Transverse colon (tissue), 4 donors: ENCODE results near the gene ABTB2. TPM values are rescaled to one million over a fixed set of nuclear protein-coding genes. Genes with fewer than 3 reads are reported as not detected.

Experiments
- DNase-seq: peaks from one replicate; pipeline ENCODE4 v3.0.0-alpha.2; 2019
- H3K27ac ChIP-seq, 4 donors: fragments of 200-600 bp; sonication (generic); 2 replicates each; pipeline ENCODE4 v1.5.1; 2016 to 2018; ENCODE audit warnings: inconsistent platforms in 4 of 4
- H3K27me3 ChIP-seq: fragments of 200-600 bp; sonication (generic); 2 replicates; pipeline ENCODE4 v1.5.1; 2017; ENCODE audit warnings: inconsistent platforms
- H3K36me3 ChIP-seq, 4 donors: fragments of 200-600 bp; sonication (generic); 2 replicates each; pipeline ENCODE4 v1.5.1; 2017 to 2019; ENCODE audit warnings: inconsistent platforms in 4 of 4
- H3K4me1 ChIP-seq, 4 donors: fragments of 200-600 bp; sonication (generic); 2 replicates each; pipeline ENCODE4 v1.5.1; 2017 to 2020; ENCODE audit warnings: inconsistent platforms in 4 of 4
- H3K4me3 ChIP-seq, 4 donors: fragments of 200-600 bp; sonication (generic); 1 replicate in 1 of 4; 2 replicates in 3 of 4; pipeline versions ENCODE4 v1.5.1 to v1.6.1; 2017 to 2019; ENCODE audit warnings: inconsistent platforms in 4 of 4
- H3K9me3 ChIP-seq, 2 donors: fragments of 200-600 bp; sonication (generic); 2 replicates each; pipeline ENCODE4 v1.5.1; 2017 to 2019; ENCODE audit warnings: inconsistent platforms in 2 of 2
- EP300 ChIP-seq: sonication (generic); formaldehyde crosslinking; IDR thresholded peaks from one replicate; pipeline ENCODE4 v1.6.1; 2017; ENCODE audit warnings: antibody characterized with exemption, low read depth
- POLR2A ChIP-seq: fragments of 450-650 bp; IDR thresholded peaks from one replicate; pipeline ENCODE4 v1.6.1; 2016; ENCODE audit warnings: antibody characterized with exemption, mild to moderate bottlenecking, moderate library complexity
- POLR2AphosphoS5 ChIP-seq, 3 donors: sonication (generic); formaldehyde crosslinking; IDR thresholded peaks; one replicate each; pipeline ENCODE4 v1.6.1; 2016; ENCODE audit warnings: antibody characterized with exemption in 3 of 3
- WGBS, 2 donors: methylation state at CpG; one replicate each; pipeline ENCODE4 v1.1.5; 2018; ENCODE audit warnings: low coverage in 1 of 2; 5-methylcytosine and 5-hydroxymethylcytosine counted together
- in situ Hi-C, 4 donors: fragments of 200-750 bp; cut with MboI; loops; one replicate each; pipeline versions ENCODE4 v1.15.0 to v1.15.1; 2017; ENCODE audit warnings: low sequenced_read_pairs in 3 of 4, low pct_ligation_motif_present in 1 of 4, low pct_unique_long_range_greater_than_20kb in 1 of 4
- intact Hi-C: fragments of 100-400 bp; cut with DNase I; formaldehyde crosslinking; loops from one replicate; pipeline ENCODE4 v1.15.1; 2023; ENCODE audit warnings: low total_unique reads
- total RNA-seq, 4 donors: library from RNA; depleted of rRNA; stranded (reverse); fragments of >200 nt; gene quantifications; one replicate each; pipeline ENCODE4 v1.1.0, GENCODE V29; 2016
- TF ChIP-seq, protein P1 (sequence below), 5 experiments: fragments of 200-600 bp in 3 of 5; fragments of 450-650 bp in 2 of 5; sonication (generic) in 3 of 5; IDR thresholded peaks; 1 replicate in 2 of 5; 2 replicates in 3 of 5; pipeline ENCODE4 v1.5.1; 2016 to 2017; ENCODE audit warnings: antibody characterized with exemption in 5 of 5, inconsistent platforms in 3 of 5, mild to moderate bottlenecking in 2 of 5, moderate library complexity in 1 of 5

The ABTB2 gene
- total RNA-seq, 4 donors from 2014 or later: 0.60 to 41.9 (median 20.7) TPM

DNA sequence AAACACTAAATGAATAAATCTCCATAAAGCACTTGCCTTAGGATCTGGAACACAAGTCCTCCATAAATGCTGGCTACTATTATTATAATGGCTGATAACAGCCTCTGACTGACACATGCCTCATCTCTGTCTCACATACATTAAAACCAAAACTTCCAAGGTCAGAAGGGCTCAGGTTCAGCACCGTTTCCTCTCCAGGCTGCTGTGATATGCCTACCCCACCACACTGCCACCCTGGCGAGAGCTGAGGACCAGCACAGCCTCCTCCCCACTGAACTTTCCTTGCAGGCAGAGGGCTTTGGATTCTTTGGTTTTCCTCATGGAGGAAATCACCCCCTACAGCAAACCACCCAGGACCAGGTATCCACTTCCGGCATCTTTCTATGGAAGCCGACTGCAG, 112.8 kb downstream of the ABTB2 start:
- TF ChIP-seq POLR2A: no peak
- Histone ChIP-seq H3K27ac (peak overlapping the region in 1 of 4 donors; percentile 67), H3K4me1 (peaks cover 3 to 36% (median 18%) of the 10 kb centered on the region in 4 donors), H3K27me3 (no peaks in the 10 kb centered on the region), H3K36me3 (no peaks in the 10 kb centered on the region), H3K9me3 (no peaks in the 10 kb centered on the region), H3K4me3 (no peak overlapping the region)
- DNase-seq: no peak
- intact Hi-C loops (no loop called here), in situ Hi-C loops (no loop called here)
- 86 to 93% methylated on average over 2 to 4 of the region's 4 CpGs for WGBS, 2 donors

DNA sequence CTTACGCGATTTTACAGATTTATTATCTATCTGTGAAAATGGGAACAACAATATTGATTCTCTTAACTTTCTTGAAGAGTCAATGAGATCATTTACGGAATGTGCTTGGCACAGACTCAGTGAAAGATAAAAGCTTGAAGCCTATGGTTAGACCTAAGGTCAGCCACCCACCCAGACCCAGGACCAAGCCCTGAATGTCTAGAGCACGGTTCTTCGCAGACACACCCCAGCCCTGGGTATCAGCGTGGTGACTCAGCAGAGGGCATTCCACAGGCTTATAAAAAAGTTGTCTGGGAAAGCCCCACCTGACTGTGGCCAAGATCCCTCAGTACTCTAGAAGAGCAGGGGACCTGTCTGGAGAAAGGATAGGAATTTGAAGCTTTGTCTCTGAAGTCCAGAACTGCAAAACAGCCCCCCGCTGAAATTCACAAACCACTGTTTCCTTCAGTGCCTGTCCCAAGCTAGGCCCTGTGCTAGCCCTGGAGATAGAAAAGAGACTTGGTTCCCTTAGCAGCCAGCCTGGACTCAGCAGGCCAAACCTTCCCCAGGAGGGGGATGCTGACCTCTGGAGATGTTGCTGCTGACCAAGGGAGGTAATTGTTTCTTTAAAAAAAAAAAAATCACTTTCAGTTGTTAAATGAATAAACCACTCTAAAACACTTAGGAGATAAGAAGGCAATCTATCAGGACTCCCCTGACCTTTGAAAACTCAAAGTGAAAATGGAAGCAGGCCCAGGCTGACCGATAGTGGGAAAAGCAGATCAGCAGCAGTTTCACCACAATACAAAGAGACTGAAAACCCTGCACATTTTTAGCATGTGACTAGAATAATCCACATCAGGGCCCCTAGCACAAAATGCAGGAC, 114.0 kb downstream of the ABTB2 start:
- in situ Hi-C loops (no loop called here), intact Hi-C loops (no loop called here)
- WGBS, 2 donors: 57% methylated on average over 4 to 8 of the region's 8 CpGs
- Histone ChIP-seq H3K27me3 (no peaks in the 10 kb centered on the region), H3K27ac (peak overlapping the region; percentile 65 to 79 (median 68)), H3K4me3 (no peak overlapping the region), H3K4me1 (peaks cover 0 to 30% (median 16%) of the 10 kb centered on the region in 4 donors), H3K36me3 (no peaks in the 10 kb centered on the region), H3K9me3 (no peaks in the 10 kb centered on the region)
- DNase-seq: peak; percentile 84
- TF ChIP-seq, protein P1, sequence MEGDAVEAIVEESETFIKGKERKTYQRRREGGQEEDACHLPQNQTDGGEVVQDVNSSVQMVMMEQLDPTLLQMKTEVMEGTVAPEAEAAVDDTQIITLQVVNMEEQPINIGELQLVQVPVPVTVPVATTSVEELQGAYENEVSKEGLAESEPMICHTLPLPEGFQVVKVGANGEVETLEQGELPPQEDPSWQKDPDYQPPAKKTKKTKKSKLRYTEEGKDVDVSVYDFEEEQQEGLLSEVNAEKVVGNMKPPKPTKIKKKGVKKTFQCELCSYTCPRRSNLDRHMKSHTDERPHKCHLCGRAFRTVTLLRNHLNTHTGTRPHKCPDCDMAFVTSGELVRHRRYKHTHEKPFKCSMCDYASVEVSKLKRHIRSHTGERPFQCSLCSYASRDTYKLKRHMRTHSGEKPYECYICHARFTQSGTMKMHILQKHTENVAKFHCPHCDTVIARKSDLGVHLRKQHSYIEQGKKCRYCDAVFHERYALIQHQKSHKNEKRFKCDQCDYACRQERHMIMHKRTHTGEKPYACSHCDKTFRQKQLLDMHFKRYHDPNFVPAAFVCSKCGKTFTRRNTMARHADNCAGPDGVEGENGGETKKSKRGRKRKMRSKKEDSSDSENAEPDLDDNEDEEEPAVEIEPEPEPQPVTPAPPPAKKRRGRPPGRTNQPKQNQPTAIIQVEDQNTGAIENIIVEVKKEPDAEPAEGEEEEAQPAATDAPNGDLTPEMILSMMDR (IDR thresholded peaks at IDR 0.05): no peak
- peak in 1 of 3 donors; percentile 41 for TF ChIP-seq POLR2AphosphoS5 (IDR thresholded peaks at IDR 0.05)

DNA sequence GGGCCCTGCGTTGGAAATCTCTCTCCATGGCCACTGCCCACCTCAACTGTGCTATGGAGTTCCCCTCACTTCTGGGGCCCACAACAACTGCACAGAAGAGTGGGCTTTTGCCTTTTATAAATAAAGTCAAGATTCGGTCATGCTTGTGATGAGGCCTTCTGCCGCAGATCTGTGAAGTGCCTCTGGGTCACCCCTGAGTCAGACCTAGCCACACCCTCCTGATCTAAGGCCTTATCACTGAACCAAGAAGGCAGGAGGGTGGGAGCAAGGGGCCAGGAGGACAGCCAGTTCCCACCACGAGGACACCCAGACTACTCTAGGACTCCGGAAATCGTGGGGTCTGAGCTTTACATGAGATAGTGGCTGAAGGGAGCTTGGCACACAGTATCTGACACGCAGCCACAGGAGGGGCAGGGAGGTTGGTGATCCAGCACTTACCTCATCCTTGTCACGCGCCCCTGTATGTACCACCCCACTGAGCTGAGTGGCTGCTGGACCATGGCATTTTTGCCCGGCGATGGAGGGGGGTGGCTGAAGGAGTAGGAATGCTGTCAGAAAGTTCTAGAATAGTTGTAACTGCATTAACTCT, 115.7 kb downstream of the ABTB2 start:
- 85% methylated on average over 11 of the region's 11 CpGs; no CpG with 5 or more reads in 1 of the 2 donors for WGBS, 2 donors
- Histone ChIP-seq H3K4me3 (no peak overlapping the region), H3K27me3 (no peaks in the 10 kb centered on the region), H3K4me1 (peaks cover 0 to 27% (median 16%) of the 10 kb centered on the region in 4 donors), H3K36me3 (no peaks in the 10 kb centered on the region), H3K9me3 (no peaks in the 10 kb centered on the region), H3K27ac (peak overlapping the region in 1 of 4 donors; percentile 65)
- DNase-seq: no peak
- TF ChIP-seq POLR2AphosphoS5 (IDR thresholded peaks at IDR 0.05): no peak
- no peak for TF ChIP-seq POLR2A
- TF ChIP-seq, protein P1 (IDR thresholded peaks at IDR 0.05): no peak
- no peak for TF ChIP-seq EP300
- in situ Hi-C loops (no loop called here), intact Hi-C loops (no loop called here)

DNA sequence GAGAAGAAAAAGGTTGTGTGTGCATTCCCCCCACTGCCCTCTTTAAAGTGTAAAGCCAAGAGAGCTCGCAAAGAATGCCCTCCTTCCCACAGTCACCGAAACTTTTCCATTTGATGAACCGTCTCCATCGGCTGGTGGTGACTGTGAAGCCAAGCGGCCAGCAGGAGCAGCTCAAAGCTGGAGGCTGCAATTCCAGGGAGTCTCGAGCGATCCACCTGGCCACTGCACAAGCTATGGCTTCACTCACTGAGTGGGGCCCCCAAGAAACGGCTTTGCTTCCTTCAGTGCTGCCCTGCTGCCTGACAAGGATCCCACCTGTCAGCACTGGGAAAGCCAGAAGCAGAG, 117.7 kb downstream of the ABTB2 start:
- 57 to 82% methylated on average over 1 to 8 of the region's 8 CpGs for WGBS, 2 donors
- intact Hi-C loops: no loop called here
- no peaks in the 10 kb centered on the region for H3K9me3 ChIP-seq
- H3K4me3 ChIP-seq: no peak overlapping the region
- no peak for DNase-seq
- in situ Hi-C loops: no loop called here
- no peaks in the 10 kb centered on the region for H3K27me3 ChIP-seq
- no peak overlapping the region for H3K27ac ChIP-seq
- no peaks in the 10 kb centered on the region for H3K36me3 ChIP-seq
- H3K4me1 ChIP-seq: peaks cover 0 to 29% (median 16%) of the 10 kb centered on the region in 4 donors
- no peak for TF ChIP-seq POLR2AphosphoS5 (IDR thresholded peaks at IDR 0.05)
- no peak for TF ChIP-seq EP300
- no peak for TF ChIP-seq POLR2A
- TF ChIP-seq, protein P1 (IDR thresholded peaks at IDR 0.05): no peak
